ENCODE measurements around the gene RBM41.

DNA sequence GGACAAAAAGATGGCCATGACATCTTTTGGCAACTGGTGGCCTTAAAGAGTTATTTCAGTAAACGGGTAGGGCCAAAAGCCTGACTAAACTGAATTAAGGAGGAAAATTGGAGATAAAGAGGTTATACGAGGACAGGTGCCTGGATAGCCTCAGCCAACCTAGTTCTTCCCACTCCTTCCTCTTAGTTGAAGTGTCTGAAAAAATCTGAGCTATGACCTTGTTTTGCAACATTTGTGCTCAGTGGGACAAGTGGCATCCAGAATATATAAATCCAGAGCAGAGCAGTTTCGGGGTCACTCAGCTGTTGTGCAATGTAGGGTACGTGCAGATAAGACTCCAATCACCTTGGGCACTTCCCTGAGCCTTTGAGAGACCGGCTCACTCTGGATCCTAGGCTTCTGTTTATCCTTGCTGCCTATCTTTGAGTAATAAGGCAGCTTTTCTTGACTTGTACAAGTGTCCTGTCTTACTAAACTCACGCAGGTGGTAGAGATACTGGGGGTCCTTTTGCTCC is 68.4 kb downstream of the RBM41 start:
- TF ChIP-seq, protein P1, sequence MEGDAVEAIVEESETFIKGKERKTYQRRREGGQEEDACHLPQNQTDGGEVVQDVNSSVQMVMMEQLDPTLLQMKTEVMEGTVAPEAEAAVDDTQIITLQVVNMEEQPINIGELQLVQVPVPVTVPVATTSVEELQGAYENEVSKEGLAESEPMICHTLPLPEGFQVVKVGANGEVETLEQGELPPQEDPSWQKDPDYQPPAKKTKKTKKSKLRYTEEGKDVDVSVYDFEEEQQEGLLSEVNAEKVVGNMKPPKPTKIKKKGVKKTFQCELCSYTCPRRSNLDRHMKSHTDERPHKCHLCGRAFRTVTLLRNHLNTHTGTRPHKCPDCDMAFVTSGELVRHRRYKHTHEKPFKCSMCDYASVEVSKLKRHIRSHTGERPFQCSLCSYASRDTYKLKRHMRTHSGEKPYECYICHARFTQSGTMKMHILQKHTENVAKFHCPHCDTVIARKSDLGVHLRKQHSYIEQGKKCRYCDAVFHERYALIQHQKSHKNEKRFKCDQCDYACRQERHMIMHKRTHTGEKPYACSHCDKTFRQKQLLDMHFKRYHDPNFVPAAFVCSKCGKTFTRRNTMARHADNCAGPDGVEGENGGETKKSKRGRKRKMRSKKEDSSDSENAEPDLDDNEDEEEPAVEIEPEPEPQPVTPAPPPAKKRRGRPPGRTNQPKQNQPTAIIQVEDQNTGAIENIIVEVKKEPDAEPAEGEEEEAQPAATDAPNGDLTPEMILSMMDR (IDR thresholded peaks at IDR 0.05): no peak
- TF ChIP-seq ZNF317 (CRISPR knock-in tag; IDR thresholded peaks at IDR 0.05; ENCODE audit: borderline replicate concordance, low read depth) (no peak), NFYB (CRISPR knock-in tag; conservative IDR thresholded peaks at IDR 0.05; ENCODE audit: low read depth) (no peak), TP53 (CRISPR knock-in tag; IDR thresholded peaks at IDR 0.05) (no peak), IRF2 (CRISPR knock-in tag; IDR thresholded peaks at IDR 0.05; ENCODE audit: borderline replicate concordance, low read depth) (no peak), OVOL2 (CRISPR knock-in tag; IDR thresholded peaks at IDR 0.05; ENCODE audit: borderline replicate concordance) (no peak), MLX (CRISPR knock-in tag; IDR thresholded peaks at IDR 0.05) (no peak), USF1 (CRISPR knock-in tag; IDR thresholded peaks at IDR 0.05) (no peak), ZNF263 (CRISPR knock-in tag; IDR thresholded peaks at IDR 0.05; ENCODE audit: low read depth) (no peak), GABPB1 (CRISPR knock-in tag; IDR thresholded peaks at IDR 0.05) (no peak)
- TF ChIP-seq, protein P2, sequence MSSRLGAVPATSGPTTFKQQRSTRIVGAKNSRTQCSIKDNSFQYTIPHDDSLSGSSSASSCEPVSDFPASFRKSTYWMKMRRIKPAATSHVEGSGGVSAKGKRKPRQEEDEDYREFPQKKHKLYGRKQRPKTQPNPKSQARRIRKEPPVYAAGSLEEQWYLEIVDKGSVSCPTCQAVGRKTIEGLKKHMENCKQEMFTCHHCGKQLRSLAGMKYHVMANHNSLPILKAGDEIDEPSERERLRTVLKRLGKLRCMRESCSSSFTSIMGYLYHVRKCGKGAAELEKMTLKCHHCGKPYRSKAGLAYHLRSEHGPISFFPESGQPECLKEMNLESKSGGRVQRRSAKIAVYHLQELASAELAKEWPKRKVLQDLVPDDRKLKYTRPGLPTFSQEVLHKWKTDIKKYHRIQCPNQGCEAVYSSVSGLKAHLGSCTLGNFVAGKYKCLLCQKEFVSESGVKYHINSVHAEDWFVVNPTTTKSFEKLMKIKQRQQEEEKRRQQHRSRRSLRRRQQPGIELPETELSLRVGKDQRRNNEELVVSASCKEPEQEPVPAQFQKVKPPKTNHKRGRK (CRISPR knock-in tag; IDR thresholded peaks at IDR 0.05; ENCODE audit: borderline replicate concordance): no peak
- TF ChIP-seq, protein P3, sequence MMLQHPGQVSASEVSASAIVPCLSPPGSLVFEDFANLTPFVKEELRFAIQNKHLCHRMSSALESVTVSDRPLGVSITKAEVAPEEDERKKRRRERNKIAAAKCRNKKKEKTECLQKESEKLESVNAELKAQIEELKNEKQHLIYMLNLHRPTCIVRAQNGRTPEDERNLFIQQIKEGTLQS (CRISPR knock-in tag; conservative IDR thresholded peaks at IDR 0.05): no peak

Measured in WTC11 (cell line).